Coronary artery (tissue), 2 donors: ENCODE results near the gene KBTBD4.

Experiments
- DNase-seq: peaks from one replicate; pipeline ENCODE4 v3.0.0-alpha.2; 2017; ENCODE audit warnings: low spot score
- H3K27ac ChIP-seq, 2 donors: fragments of 200-600 bp; sonication (generic); one replicate each; pipeline ENCODE4 v1.5.1; 2016 to 2019
- H3K4me3 ChIP-seq: fragments of 200-600 bp; sonication (generic); 2 replicates; pipeline ENCODE4 v1.5.1; 2016; ENCODE audit warnings: mild to moderate bottlenecking, moderate library complexity
- CTCF ChIP-seq: fragments of 200-600 bp; sonication (generic); IDR thresholded peaks from one replicate; pipeline ENCODE4 v1.5.1; 2019; ENCODE audit warnings: antibody characterized with exemption

KBTBD4 gene

GRCh38 chr11:47615249-47615648, 36.5 kb upstream of the KBTBD4 start:
- TF ChIP-seq CTCF, result no peak
- DNase-seq, result no peak
- H3K27ac ChIP-seq, result no peak overlapping the region
- H3K4me3 ChIP-seq, result no peak overlapping the region

GRCh38 chr11:47611348-47611794, 32.6 kb upstream of the KBTBD4 start:
- H3K27ac ChIP-seq, result no peak overlapping the region
- TF ChIP-seq CTCF, result no peak
- DNase-seq, result no peak
- no peak overlapping the region for H3K4me3 ChIP-seq

GRCh38 chr11:47609675-47610074, 30.9 kb upstream of the KBTBD4 start:
- no peak for TF ChIP-seq CTCF
- H3K4me3 ChIP-seq, result no peak overlapping the region
- DNase-seq, result no peak
- no peak overlapping the region for H3K27ac ChIP-seq

GRCh38 chr11:47607380-47607779, 28.6 kb upstream of the KBTBD4 start:
- Histone ChIP-seq H3K4me3 (no peak overlapping the region), H3K27ac (no peak overlapping the region)
- no peak for TF ChIP-seq CTCF
- no peak for DNase-seq

GRCh38 chr11:47606731-47607130, 28.0 kb upstream of the KBTBD4 start:
- H3K27ac ChIP-seq, result no peak overlapping the region
- DNase-seq, result no peak
- no peak for TF ChIP-seq CTCF
- no peak overlapping the region for H3K4me3 ChIP-seq

- H3K27ac ChIP-seq, result no peak overlapping the region
- H3K4me3 ChIP-seq, result no peak overlapping the region
- TF ChIP-seq CTCF, result no peak
- no peak for DNase-seq
Measured at GRCh38 chr11:47605921-47606320, 27.2 kb upstream of the KBTBD4 start.

- H3K4me3 ChIP-seq, result no peak overlapping the region
- no peak for DNase-seq
- H3K27ac ChIP-seq, result no peak overlapping the region
Measured at GRCh38 chr11:47603295-47603694, 24.5 kb upstream of the KBTBD4 start.

More at GRCh38 chr11:47603295-47603694, 24.5 kb upstream of the KBTBD4 start:
- TF ChIP-seq CTCF, result no peak
